WTC11 (cell line): ENCODE results near the gene NRBF2.

ENCODE experiments used
- CTCF ChIP-seq: fragments of 200-600 bp; IDR thresholded peaks from 2 replicates; pipeline ENCODE4 v1.8.0; 2022; ENCODE audit warnings: antibody characterized with exemption
- ETV6 ChIP-seq: sonication (generic); formaldehyde crosslinking; IDR thresholded peaks from 2 replicates; pipeline ENCODE4 v1.8.1; 2022; ENCODE audit warnings: mild to moderate bottlenecking, missing genetic modification reagents
- NFATC4 ChIP-seq: fragments of 250-450 bp; sonication (Bioruptor Pico); IDR thresholded peaks from 2 replicates; pipeline ENCODE4 v1.9.0; 2021; ENCODE audit warnings: mild to moderate bottlenecking
- TCF7 ChIP-seq: sonication (generic); formaldehyde crosslinking; IDR thresholded peaks from 2 replicates; pipeline ENCODE4 v1.8.0; 2022; ENCODE audit warnings: mild to moderate bottlenecking, low read depth, missing genetic modification reagents, moderate library complexity
- TEAD4 ChIP-seq: sonication (generic); formaldehyde crosslinking; IDR thresholded peaks from 2 replicates; pipeline ENCODE4 v1.8.0; 2022; ENCODE audit warnings: mild to moderate bottlenecking, missing genetic modification reagents
- ZNF121 ChIP-seq: sonication (generic); formaldehyde crosslinking; IDR thresholded peaks from 2 replicates; pipeline ENCODE4 v1.8.0; 2023; ENCODE audit warnings: missing genetic modification reagents
- ZNF263 ChIP-seq: sonication (generic); formaldehyde crosslinking; IDR thresholded peaks from 2 replicates; pipeline ENCODE4 v1.8.1; 2022; ENCODE audit warnings: low read depth, mild to moderate bottlenecking, moderate library complexity, missing genetic modification reagents
- ZNF671 ChIP-seq: fragments of 250-450 bp; sonication (Bioruptor Pico); IDR thresholded peaks from 2 replicates; pipeline ENCODE4 v1.8.0; 2021; ENCODE audit warnings: mild to moderate bottlenecking
- ZSCAN18 ChIP-seq: fragments of 250-450 bp; sonication (Bioruptor Pico); IDR thresholded peaks from 2 replicates; pipeline ENCODE4 v2.1.2; 2022; ENCODE audit warnings: mild to moderate bottlenecking, moderate library complexity
- TF ChIP-seq, protein P1 (sequence below): sonication (generic); formaldehyde crosslinking; IDR thresholded peaks from 2 replicates; pipeline ENCODE4 v1.8.0; 2022; ENCODE audit warnings: mild to moderate bottlenecking, missing genetic modification reagents

- TF ChIP-seq TCF7 (CRISPR knock-in tag) (no peak), ETV6 (CRISPR knock-in tag) (no peak), ZNF263 (CRISPR knock-in tag) (no peak), NFATC4 (no peak), CTCF (no peak), ZNF121 (no peak), ZNF671 (CRISPR knock-in tag) (no peak), ZSCAN18 (CRISPR knock-in tag) (no peak), TEAD4 (no peak)
- TF ChIP-seq, protein P1, sequence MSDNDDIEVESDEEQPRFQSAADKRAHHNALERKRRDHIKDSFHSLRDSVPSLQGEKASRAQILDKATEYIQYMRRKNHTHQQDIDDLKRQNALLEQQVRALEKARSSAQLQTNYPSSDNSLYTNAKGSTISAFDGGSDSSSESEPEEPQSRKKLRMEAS, result no peak
Observed at GRCh38 chr10:63145782-63146181, 12.7 kb downstream of the NRBF2 start.
